ENCODE measurements around the gene SHANK1.

SHANK1 gene

DNA sequence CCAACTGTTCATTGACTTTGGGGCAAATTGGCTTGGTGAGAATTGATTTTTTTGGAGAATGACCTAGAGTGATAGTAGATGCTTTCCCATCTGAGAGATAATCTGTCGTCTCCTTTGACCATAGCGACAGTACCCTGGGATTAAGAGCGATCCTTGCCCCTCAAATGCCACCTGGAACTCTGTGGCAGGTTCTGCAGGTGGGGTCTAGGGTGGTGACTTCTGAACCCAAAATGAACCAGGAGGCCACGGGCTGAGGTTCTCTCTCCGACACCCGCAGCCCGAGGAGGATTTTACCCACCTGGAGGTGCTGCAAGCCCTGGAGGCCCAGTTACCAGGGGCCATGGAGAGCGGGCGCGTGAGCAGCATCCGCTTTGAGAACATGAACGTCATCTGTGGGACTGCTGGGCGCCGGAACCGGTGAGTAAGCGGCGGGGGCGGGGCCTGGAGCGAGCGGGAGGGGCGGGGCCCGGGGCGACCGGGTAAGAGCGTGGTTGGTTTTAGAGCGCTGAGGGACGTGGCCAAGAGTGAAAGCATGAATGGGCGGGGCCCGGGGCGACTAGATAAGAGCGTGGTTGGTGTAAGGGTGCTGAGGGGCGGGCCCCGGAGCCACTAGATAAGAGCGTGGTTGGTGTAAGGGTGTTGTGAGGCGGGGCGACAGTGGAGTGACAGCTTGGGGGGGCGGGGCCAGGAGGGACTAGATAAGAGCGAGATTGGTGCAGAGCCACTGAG, 61.7 kb downstream of the SHANK1 start:
- TF ChIP-seq, protein P1, sequence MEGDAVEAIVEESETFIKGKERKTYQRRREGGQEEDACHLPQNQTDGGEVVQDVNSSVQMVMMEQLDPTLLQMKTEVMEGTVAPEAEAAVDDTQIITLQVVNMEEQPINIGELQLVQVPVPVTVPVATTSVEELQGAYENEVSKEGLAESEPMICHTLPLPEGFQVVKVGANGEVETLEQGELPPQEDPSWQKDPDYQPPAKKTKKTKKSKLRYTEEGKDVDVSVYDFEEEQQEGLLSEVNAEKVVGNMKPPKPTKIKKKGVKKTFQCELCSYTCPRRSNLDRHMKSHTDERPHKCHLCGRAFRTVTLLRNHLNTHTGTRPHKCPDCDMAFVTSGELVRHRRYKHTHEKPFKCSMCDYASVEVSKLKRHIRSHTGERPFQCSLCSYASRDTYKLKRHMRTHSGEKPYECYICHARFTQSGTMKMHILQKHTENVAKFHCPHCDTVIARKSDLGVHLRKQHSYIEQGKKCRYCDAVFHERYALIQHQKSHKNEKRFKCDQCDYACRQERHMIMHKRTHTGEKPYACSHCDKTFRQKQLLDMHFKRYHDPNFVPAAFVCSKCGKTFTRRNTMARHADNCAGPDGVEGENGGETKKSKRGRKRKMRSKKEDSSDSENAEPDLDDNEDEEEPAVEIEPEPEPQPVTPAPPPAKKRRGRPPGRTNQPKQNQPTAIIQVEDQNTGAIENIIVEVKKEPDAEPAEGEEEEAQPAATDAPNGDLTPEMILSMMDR (conservative IDR thresholded peaks at IDR 0.05; ENCODE audit: low read depth, low read length) = no peak
- H3K4me3 ChIP-seq (ENCODE audit: low read length) = no peak overlapping the region
- DNase-seq (ENCODE audit: low read depth) = peak; percentile 25

DNA sequence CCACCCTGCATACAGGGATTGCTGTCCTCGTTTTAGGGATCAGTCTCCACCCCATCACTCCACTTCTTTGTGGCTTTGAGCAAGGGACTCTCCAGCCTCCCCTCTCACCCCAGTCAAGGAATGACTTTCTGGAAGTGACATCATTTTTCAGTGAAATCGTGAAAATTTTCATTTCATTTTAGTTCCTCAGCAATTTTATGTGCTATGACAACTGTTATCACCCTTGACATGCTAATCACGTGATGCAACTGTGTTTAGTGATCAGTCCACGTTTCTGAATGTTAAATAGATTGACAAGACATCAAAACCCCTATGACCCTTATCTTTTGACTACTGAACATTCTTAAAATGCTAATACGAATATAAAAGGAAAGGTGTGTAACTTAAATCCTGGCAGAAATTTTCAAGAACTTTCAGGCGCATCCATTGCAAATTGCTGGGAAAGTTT, 62.4 kb downstream of the SHANK1 start:
- DNase-seq (ENCODE audit: low read depth) = no peak
- TF ChIP-seq, protein P1 (conservative IDR thresholded peaks at IDR 0.05; ENCODE audit: low read depth, low read length) = no peak
- no peak overlapping the region for H3K4me3 ChIP-seq (ENCODE audit: low read length)

DNA sequence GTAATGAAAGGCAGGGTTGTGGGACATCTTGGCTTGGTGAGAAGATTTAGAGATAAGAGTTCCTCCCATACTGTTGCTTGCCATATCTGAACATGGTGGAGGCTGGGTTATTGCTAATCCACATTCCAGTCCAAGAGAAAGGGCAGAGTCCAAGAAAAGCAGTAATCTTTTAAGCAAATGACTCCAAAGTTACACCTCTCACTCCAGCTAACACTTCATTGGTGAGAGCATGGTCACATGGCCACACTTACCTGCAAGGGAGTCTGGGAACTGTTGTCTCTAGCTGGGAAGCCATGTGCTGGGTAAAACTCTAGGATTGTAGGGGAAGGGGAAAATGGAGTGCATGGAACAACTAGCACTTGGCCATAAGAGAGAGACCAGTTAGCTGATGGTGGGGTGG, 64.7 kb downstream of the SHANK1 start:
- DNase-seq (ENCODE audit: low read depth) = no peak
- TF ChIP-seq, protein P1 (conservative IDR thresholded peaks at IDR 0.05; ENCODE audit: low read depth, low read length) = no peak
- H3K4me3 ChIP-seq (ENCODE audit: low read length) = no peak overlapping the region

DNA sequence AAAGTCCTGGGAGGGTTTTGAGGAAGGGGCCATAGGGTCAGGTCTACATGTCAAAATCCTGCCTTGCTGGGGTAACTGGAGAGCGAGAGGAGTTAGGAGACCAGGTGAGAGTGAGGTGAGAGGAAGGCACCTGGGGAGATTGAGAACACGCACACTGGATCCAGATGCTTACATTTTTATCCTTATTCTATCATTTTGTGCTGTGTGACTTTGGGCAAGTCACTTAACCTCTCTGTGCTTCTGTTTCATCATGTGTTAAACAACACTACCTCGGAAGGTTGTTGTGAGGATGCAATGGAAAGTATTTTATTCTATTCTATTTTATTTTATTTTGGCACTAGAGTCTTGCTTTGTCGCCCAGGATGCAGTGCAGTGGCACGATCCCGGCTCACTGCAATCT, 66.9 kb downstream of the SHANK1 start:
- no peak for DNase-seq (ENCODE audit: low read depth)
- TF ChIP-seq, protein P1 (conservative IDR thresholded peaks at IDR 0.05; ENCODE audit: low read depth, low read length) = no peak
- no peak overlapping the region for H3K4me3 ChIP-seq (ENCODE audit: low read length)

DNA sequence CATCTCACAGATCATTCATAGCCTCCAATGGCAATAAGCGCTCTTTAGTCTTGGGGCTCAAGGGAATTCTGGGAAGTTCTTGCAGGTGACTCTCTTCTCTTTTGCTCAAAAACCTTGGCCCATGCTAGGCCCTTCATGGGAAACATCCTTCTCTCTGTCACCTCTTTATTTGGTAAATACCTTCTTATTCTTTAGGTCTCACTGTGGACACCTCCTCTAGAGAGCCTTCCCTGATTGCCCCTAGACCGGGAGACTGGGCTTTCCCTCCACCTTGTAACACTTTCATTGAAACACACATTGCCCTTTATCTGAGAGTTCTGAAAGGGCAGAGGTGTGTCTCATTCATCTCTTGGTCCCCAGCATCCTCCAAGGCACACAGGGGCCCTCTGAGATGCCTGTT, 68.4 kb downstream of the SHANK1 start:
- H3K4me3 ChIP-seq (ENCODE audit: low read length) = no peak overlapping the region
- no peak for DNase-seq (ENCODE audit: low read depth)
- TF ChIP-seq, protein P1 (conservative IDR thresholded peaks at IDR 0.05; ENCODE audit: low read depth, low read length) = no peak

DNA sequence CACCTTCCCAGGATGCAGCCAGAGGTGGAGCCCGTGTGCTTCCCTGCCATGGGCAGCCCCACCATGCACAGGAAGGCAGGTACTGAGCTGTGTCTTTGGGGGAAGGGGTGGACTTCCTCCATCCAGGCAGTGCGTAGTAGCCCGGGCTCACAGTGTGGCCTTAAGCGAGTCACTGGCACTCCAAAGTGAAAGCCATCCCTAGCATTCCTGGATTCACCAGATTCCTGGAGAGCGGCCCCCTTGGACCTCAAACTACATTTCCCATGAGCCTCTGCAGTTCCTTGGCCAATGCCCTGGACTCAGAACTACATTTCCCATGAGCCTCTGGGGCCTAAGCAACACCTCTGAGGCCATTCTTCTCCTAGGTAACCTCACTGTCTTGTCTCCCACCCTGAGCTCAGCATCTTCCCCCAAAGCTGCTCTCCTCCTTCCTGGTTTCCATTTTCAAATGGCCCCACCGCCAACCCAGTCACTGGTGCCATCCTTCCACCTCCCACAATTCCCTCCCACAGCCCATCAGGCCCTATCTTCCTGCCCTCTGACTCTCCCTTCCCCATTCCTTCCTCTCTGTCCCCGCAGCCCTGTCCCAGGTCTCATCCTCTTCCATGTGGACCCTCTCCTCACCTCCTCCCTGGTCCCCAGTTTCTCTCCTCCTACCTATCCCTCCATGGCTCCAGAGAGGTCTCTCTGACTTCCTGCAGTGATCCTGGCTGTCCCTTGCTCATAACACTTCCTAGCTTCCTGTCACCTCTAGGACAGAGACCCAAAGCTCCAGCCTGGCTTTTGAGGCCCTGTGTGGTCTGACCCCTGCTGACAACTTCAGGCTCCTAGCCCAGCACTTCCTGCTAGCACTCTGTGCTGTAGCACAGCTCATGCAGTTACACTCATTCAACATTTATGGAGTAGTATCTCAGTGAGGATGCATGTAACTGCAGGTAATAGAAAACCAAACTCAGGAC, 69.9 kb downstream of the SHANK1 start, which contains the start of gene C19orf81:
C19orf81 (plus strand) TSS at position 13 of the 959 bp plus-strand sequence; CDS start at position 13, 0 bp downstream.
- no peak for DNase-seq (ENCODE audit: low read depth)
- no peak within 1 kb of the TSS for H3K4me3 ChIP-seq (ENCODE audit: low read length)
- TF ChIP-seq, protein P1 (conservative IDR thresholded peaks at IDR 0.05; ENCODE audit: low read depth, low read length) = no peak

Measured in retinal pigment epithelial cell (primary cell).